Heart right ventricle (tissue), 16 donors: ENCODE measurements around the gene TXK. TPM values are rescaled to one million over a fixed set of nuclear protein-coding genes. Genes with fewer than 3 reads are reported as not detected.
A peak's percentile ranks its signal among the peaks of the same experiment; 100 is the strongest.

ENCODE experiments used
- ATAC-seq, 8 donors: fragments of 200-7000 bp; cut with Tn5 transposase; one replicate each; pipeline ENCODE4 v1.9.1; 2020; ENCODE audit warnings: mild to moderate bottlenecking in 8 of 8, moderate library complexity in 8 of 8, moderate number of reproducible peaks in 1 of 8
- DNase-seq, 2 donors: peaks; one replicate each; pipeline ENCODE4 v3.0.0-alpha.2; 2020
- H3K27ac ChIP-seq, 10 donors: fragments of 200-600 bp; sonication (generic) in 2 of 10; one replicate each; pipeline versions ENCODE4 v1.5.0 to v1.8.0; 2020 to 2022; ENCODE audit warnings: mild to moderate bottlenecking in 3 of 10
- H3K27me3 ChIP-seq, 7 donors: fragments of 200-600 bp; one replicate each; pipeline ENCODE4 v1.8.0; 2021 to 2022; ENCODE audit warnings: mild to moderate bottlenecking in 2 of 7
- H3K36me3 ChIP-seq, 9 donors: fragments of 200-600 bp; sonication (generic) in 1 of 9; one replicate each; pipeline versions ENCODE4 v1.5.0 to v1.8.0; 2020 to 2022; ENCODE audit warnings: mild to moderate bottlenecking in 2 of 9
- H3K4me1 ChIP-seq, 9 donors: fragments of 200-600 bp; sonication (generic) in 1 of 9; one replicate each; pipeline versions ENCODE4 v1.5.0 to v1.8.0; 2020 to 2022; ENCODE audit warnings: mild to moderate bottlenecking in 4 of 9
- H3K4me3 ChIP-seq, 10 donors: fragments of 200-600 bp; sonication (generic) in 2 of 10; one replicate each; pipeline versions ENCODE4 v1.5.0 to v1.8.0; 2020 to 2022; ENCODE audit warnings: mild to moderate bottlenecking in 7 of 10, moderate library complexity in 2 of 10
- H3K9me3 ChIP-seq, 11 donors: fragments of 200-600 bp in 10 of 11; sonication (generic) in 2 of 11; one replicate each; pipeline versions ENCODE4 v1.5.0 to v1.8.0; 2013 to 2022; ENCODE audit warnings: mild to moderate bottlenecking in 2 of 11, control low read depth in 1 of 11, moderate library complexity in 1 of 11
- WGBS, 2 donors: extraction: QIAGEN DNeasy Blood & Tissue Kit; methylation state at CpG; one replicate each; pipeline ENCODE4 v1.1.7; 2013; ENCODE audit warnings: inconsistent platforms in 1 of 2; 5-methylcytosine and 5-hydroxymethylcytosine counted together
- intact Hi-C, 10 donors: fragments of 100-400 bp; cut with DNase I; formaldehyde crosslinking; loops; one replicate each; pipeline versions ENCODE4 v1.11.1 to v1.14.2; 2022
- polyA plus RNA-seq, 2 donors: library from polyadenylated mRNA; stranded (reverse); fragments of 200-250 nt; gene quantifications; one replicate each; pipeline ENCODE4 v1.2.3, GENCODE V29; 2013
- total RNA-seq, 10 donors: library from RNA; stranded (reverse); fragmentation: NEBNext Ultra II Directional in 3 of 10; extraction: Animal tissue kit (Norgen Biotek cat#: 25700) in 3 of 10; gene quantifications; one replicate each; pipeline versions ENCODE4 v1.2.1 to v1.2.4, GENCODE V29; 2021 to 2023
- TF ChIP-seq, protein P1 (sequence below), 9 donors: fragments of 200-600 bp; sonication (generic) in 2 of 9; IDR thresholded peaks; one replicate each; pipeline versions ENCODE4 v1.5.0 to v1.8.0; 2021 to 2022; ENCODE audit warnings: antibody characterized with exemption in 9 of 9, mild to moderate bottlenecking in 5 of 9, moderate library complexity in 1 of 9
- donor health status: Arrhythmogenic right ventricular cardiomyopathy.
- donor health status: ischemic (EF 13 %, LVEDD 7.1; RV severe dilation, severe dysfunction).
- donor health status: healthy with polysubstance abuse.
- donor health status: DM: no; HTN: yes; CAD: no.
- donor health status: DM: no; HTN: no; CAD: no.
- donor health status: ischemic (EF 25% LVEDD 6.9; RV normal size, moderate dysfunction).
- donor health status: ischemic (EF 25% LVEDD 5.7; RV mildly dilated, moderate dysfunction).
- donor health status: healthy.
- donor health status: DM: yes; HTN: yes; CAD: no.
- donor health status: Ischemic cardiomyopathy.
- donor health status: ischemic (EF 35%, LVEDD 5.7; RV mildly dilated, moderate dysfunction).
- donor health status: nonischemic (EF 11% LVEDD 7.7; RV severe dilation, severe dysfunction).
- donor health status: DM: yes; HTN: yes; CAD: no.
- donor health status: PGD.
- donor health status: ischemic (EF 29% LVEDD 5.4; RV normal size, mild dysfunction).
- donor health status: nonischemic (EF 23%, LVEDD 6.1; RV moderate dilation, normal function).

The TXK gene
- total and polyA plus RNA-seq, 12 donors, result 0.33 to 2.9 (median 0.85) TPM; not detected in 1

- intact Hi-C loops, result loop anchor here in 2 of 10 donors (10.0 kb wide), 1 partner anchor 136 kb away; no protein-coding TSS in a partner anchor
- Histone ChIP-seq H3K9me3 (no peaks in the 10 kb centered on the region), H3K36me3 (peaks cover 0 to 42% (median 0%) of the 10 kb centered on the region in 9 donors), H3K27me3 (no peaks in the 10 kb centered on the region), H3K4me3 (no peak overlapping the region), H3K4me1 (peaks cover 0 to 10% (median 4%) of the 10 kb centered on the region in 9 donors), H3K27ac (peak overlapping the region in 1 of 10 donors; percentile 52)
- no peak for ATAC-seq
- no peak for DNase-seq
- WGBS, 2 donors, result 93 to 95% methylated on average over 7 of the region's 7 CpGs
- TF ChIP-seq, protein P1, sequence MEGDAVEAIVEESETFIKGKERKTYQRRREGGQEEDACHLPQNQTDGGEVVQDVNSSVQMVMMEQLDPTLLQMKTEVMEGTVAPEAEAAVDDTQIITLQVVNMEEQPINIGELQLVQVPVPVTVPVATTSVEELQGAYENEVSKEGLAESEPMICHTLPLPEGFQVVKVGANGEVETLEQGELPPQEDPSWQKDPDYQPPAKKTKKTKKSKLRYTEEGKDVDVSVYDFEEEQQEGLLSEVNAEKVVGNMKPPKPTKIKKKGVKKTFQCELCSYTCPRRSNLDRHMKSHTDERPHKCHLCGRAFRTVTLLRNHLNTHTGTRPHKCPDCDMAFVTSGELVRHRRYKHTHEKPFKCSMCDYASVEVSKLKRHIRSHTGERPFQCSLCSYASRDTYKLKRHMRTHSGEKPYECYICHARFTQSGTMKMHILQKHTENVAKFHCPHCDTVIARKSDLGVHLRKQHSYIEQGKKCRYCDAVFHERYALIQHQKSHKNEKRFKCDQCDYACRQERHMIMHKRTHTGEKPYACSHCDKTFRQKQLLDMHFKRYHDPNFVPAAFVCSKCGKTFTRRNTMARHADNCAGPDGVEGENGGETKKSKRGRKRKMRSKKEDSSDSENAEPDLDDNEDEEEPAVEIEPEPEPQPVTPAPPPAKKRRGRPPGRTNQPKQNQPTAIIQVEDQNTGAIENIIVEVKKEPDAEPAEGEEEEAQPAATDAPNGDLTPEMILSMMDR (IDR thresholded peaks at IDR 0.05), result no peak
Measured at GRCh38 chr4:48138511-48138910, 4.5 kb upstream of the TXK start.

DNA sequence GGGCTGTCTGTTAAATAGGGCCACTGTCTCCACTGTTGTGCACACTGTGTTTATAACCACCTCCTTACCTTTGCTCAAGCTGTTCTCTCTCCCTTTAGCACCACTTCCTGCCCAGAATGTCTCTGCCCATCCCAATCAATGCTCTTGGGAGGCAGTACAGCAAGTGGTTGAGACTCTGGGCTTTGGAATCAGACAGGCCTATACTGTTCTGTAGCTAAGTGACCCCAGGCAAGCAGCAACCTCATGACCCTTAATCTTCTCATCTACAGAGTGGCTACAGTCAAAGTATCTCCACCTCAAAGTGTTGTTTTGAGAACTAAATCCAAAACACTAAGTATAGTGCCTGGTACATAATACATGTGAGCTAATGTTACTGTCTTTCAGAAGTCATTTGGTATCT is 3.8 kb upstream of the TXK start:
- Histone ChIP-seq H3K9me3 (no peaks in the 10 kb centered on the region), H3K4me3 (no peak overlapping the region), H3K27ac (peak overlapping the region in 1 of 10 donors; percentile 52), H3K27me3 (no peaks in the 10 kb centered on the region), H3K36me3 (peaks cover 0 to 40% (median 0%) of the 10 kb centered on the region in 9 donors), H3K4me1 (peaks cover 0 to 12% (median 4%) of the 10 kb centered on the region in 9 donors)
- TF ChIP-seq, protein P1 (IDR thresholded peaks at IDR 0.05), result no peak
- ATAC-seq (no peak), DNase-seq (no peak)
- intact Hi-C loops, result loop anchor here in 2 of 10 donors (10.0 kb wide), 1 partner anchor 137 kb away; no protein-coding TSS in a partner anchor

DNA sequence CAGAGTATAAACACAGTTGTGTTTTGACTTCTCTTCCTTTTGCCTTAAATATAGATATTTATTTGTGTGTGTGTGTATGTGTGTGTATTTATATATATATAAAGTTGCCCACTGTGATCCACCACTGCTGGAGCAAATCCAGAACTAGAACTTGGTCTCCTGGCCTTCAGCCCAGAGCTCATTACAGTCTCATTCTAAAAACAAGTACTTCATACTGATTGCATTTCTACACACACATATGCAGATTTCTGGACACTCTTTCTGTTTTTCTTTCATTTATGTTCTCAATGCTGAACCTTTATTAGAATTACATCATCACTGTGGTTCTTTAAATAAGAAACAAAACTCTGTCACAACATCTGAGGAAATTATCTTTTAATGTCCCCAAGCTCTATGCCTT is 381 bp downstream of the TXK start:
- Histone ChIP-seq H3K27ac (peak overlapping the region in 2 of 10 donors; percentile 13 to 39), H3K4me1 (peaks cover 0 to 44% (median 9%) of the 10 kb centered on the region in 9 donors), H3K27me3 (no peaks in the 10 kb centered on the region), H3K4me3 (peak overlapping the region in 1 of 10 donors; percentile 19), H3K36me3 (peaks cover 0 to 36% (median 0%) of the 10 kb centered on the region in 9 donors), H3K9me3 (no peaks in the 10 kb centered on the region)
- DNase-seq (peak in 1 of 2 donors; percentile 39), ATAC-seq (peak in 1 of 8 donors; percentile 59)
- TF ChIP-seq, protein P1 (IDR thresholded peaks at IDR 0.05), result no peak
- intact Hi-C loops, result loop anchor here in 3 of 10 donors (5.0 to 10.0 kb wide), 2 partner anchors 141 to 144 kb away; no protein-coding TSS in a partner anchor

GRCh38 chr4:48131736-48132135 is 2.3 kb downstream of the TXK start:
- Histone ChIP-seq H3K4me1 (peaks cover 0 to 61% (median 21%) of the 10 kb centered on the region in 9 donors), H3K36me3 (peaks cover 0 to 19% (median 0%) of the 10 kb centered on the region in 9 donors), H3K9me3 (no peaks in the 10 kb centered on the region), H3K4me3 (no peak overlapping the region), H3K27me3 (no peaks in the 10 kb centered on the region), H3K27ac (peak overlapping the region in 1 of 10 donors; percentile 39)
- ATAC-seq (no peak), DNase-seq (no peak)
- TF ChIP-seq, protein P1 (IDR thresholded peaks at IDR 0.05), result no peak
- 53 to 69% methylated on average over 4 of the region's 4 CpGs for WGBS, 2 donors
- intact Hi-C loops, result loop anchor here in 3 of 10 donors (5.0 to 10.0 kb wide), 2 partner anchors 143 to 146 kb away; no protein-coding TSS in a partner anchor
